Endothelial cell of umbilical vein (primary cell): ENCODE results near the gene METTL21C. TPM values are rescaled to one million over a fixed set of nuclear protein-coding genes. Genes with fewer than 3 reads are reported as not detected.

ENCODE experiments used
- BruUV-seq: library from RNA; stranded (reverse); fragments of 400-500 nt; replicated peaks from 2 replicates; lab custom pipeline; 2021; lab: Mats Ljungman, UMichigan
- CTCF ChIA-PET: fragments of 300-600, 350-600 bp; sonication (Branson Sonifier 250); formaldehyde crosslinking; loops from one replicate; lab custom pipeline; 2021; ENCODE audit warnings: antibody characterized with exemption, inconsistent platforms; lab: Charles Lee
- POLR2A ChIA-PET: fragments of 300-600, 350-600 bp; sonication (Branson Sonifier 250); formaldehyde crosslinking; loops from one replicate; lab custom pipeline; 2021; ENCODE audit warnings: antibody characterized with exemption, inconsistent platforms; lab: Charles Lee
- DNase-seq: peaks from one replicate; pipeline ENCODE4 v3.0.0-alpha.2; 2011; ENCODE audit warnings: low read depth, low spot score
- FAIRE-seq: peaks from 2 replicates; lab custom pipeline; 2011; peaks lifted over from hg19 to GRCh38; lab: Jason Lieb, UNC
- H2AFZ ChIP-seq: 2 replicates; pipeline ENCODE4 v1.6.0; 2012; ENCODE audit warnings: low read depth, low read length, control low read depth, inconsistent platforms
- H3K27ac ChIP-seq: 2 replicates; pipeline ENCODE4 v1.5.1; 2011; ENCODE audit warnings: low read depth, mild to moderate bottlenecking, control low read depth, low read length, moderate library complexity; ENCODE audit not compliant: insufficient read depth
- H3K27me3 ChIP-seq, 2 experiments: 2 replicates each; pipeline versions ENCODE4 v1.6.0 to v1.6.1; 2011; ENCODE audit warnings: low read length in 2 of 2, mixed read lengths in 1 of 2; ENCODE audit not compliant: control insufficient read depth in 2 of 2, insufficient read depth in 2 of 2
- H3K36me3 ChIP-seq, 2 experiments: 2 replicates in 1 of 2; 3 replicates in 1 of 2; pipeline ENCODE4 v1.5.1; 2011; ENCODE audit warnings: low read length in 2 of 2, mild to moderate bottlenecking in 1 of 2, moderate library complexity in 1 of 2; ENCODE audit not compliant: control insufficient read depth in 2 of 2, insufficient read depth in 2 of 2; ENCODE audit errors: extremely low read depth in 1 of 2
- H3K4me1 ChIP-seq: 3 replicates; pipeline ENCODE4 v1.5.1; 2011; ENCODE audit warnings: mild to moderate bottlenecking, low read length; ENCODE audit not compliant: control insufficient read depth, insufficient read depth; ENCODE audit errors: extremely low read depth
- H3K4me2 ChIP-seq: 2 replicates; pipeline ENCODE4 v1.6.1; 2011; ENCODE audit warnings: low read length, control low read depth, mixed read lengths; ENCODE audit not compliant: insufficient read depth
- H3K4me3 ChIP-seq, 3 experiments: fragments of 200-600 bp in 1 of 3; sonication (generic), shearing (Covaris generic) in 1 of 3; replicated peaks in 1 of 3; 2 replicates each; pipeline ENCODE4 v1.5.1; 2011 to 2016; ENCODE audit warnings: control low read depth in 3 of 3, low read length in 3 of 3, mild to moderate bottlenecking in 2 of 3, inconsistent platforms in 1 of 3, low read depth in 1 of 3, moderate library complexity in 1 of 3; ENCODE audit not compliant: insufficient read depth in 1 of 3
- H3K79me2 ChIP-seq: 2 replicates; pipeline ENCODE4 v1.6.0; 2012; ENCODE audit warnings: low read length, inconsistent platforms; ENCODE audit not compliant: control insufficient read depth, insufficient read depth
- H3K9ac ChIP-seq: replicated peaks from 2 replicates; pipeline ENCODE3; 2011; ENCODE audit warnings: low read length, control low read depth; ENCODE audit not compliant: insufficient read depth; ENCODE audit errors: extremely low read depth
- H3K9me1 ChIP-seq: replicated peaks from 3 replicates; pipeline ENCODE4 v1.6.0; 2011; ENCODE audit warnings: mild to moderate bottlenecking, low read length; ENCODE audit not compliant: control insufficient read depth, insufficient read depth; ENCODE audit errors: extremely low read depth
- H3K9me3 ChIP-seq: replicated peaks from 2 replicates; pipeline ENCODE4 v1.5.1; 2012; ENCODE audit warnings: low read length, inconsistent platforms; ENCODE audit not compliant: control insufficient read depth, insufficient read depth
- H4K20me1 ChIP-seq: replicated peaks from 2 replicates; pipeline ENCODE3; 2011; ENCODE audit warnings: mild to moderate bottlenecking, low read length; ENCODE audit not compliant: control insufficient read depth, insufficient read depth; ENCODE audit errors: extremely low read depth
- EZH2 ChIP-seq: IDR thresholded peaks from 2 replicates; pipeline ENCODE4 v1.6.1; 2012; ENCODE audit warnings: borderline replicate concordance, low read depth, mild to moderate bottlenecking, moderate library complexity, low read length, inconsistent platforms; ENCODE audit not compliant: severe bottlenecking
- FOS ChIP-seq: IDR thresholded peaks from 2 replicates; pipeline ENCODE4 v1.6.1; 2011; ENCODE audit warnings: mild to moderate bottlenecking, low read length, moderate library complexity, borderline replicate concordance; ENCODE audit not compliant: insufficient read depth
- GATA2 ChIP-seq: IDR thresholded peaks from 2 replicates; pipeline ENCODE4 v1.7.0; 2011; ENCODE audit warnings: low read depth, mild to moderate bottlenecking, moderate library complexity, mixed read lengths, low read length; ENCODE audit not compliant: insufficient read length, insufficient read depth
- JUN ChIP-seq: IDR thresholded peaks from 2 replicates; pipeline ENCODE4 v1.6.1; 2011; ENCODE audit warnings: borderline replicate concordance, low read depth; ENCODE audit not compliant: insufficient read length, insufficient read depth
- MYC ChIP-seq: IDR thresholded peaks from one replicate; pipeline ENCODE4 v1.6.1; 2011; ENCODE audit warnings: mild to moderate bottlenecking, low read depth, low read length
- POLR2A ChIP-seq: IDR thresholded peaks from 2 replicates; pipeline ENCODE4 v1.6.1; 2012; ENCODE audit warnings: low read depth, mild to moderate bottlenecking, control low read depth, low read length
- POLR2AphosphoS5 ChIP-seq: IDR thresholded peaks from 2 replicates; pipeline ENCODE4 v1.6.1; 2012; ENCODE audit warnings: low read depth, mild to moderate bottlenecking, control low read depth, low read length, moderate library complexity; ENCODE audit not compliant: insufficient read depth
- dilution Hi-C: fragments of 300-500 bp; cut with MboI; formaldehyde crosslinking; loops from one replicate; pipeline ENCODE4 v1.15.0; 2019; ENCODE audit warnings: low sequenced_read_pairs; ENCODE audit not compliant: extremely low pct_ligation_motif_present
- intact Hi-C: fragments of 100-400 bp; cut with micrococcal nuclease; formaldehyde crosslinking; loops from one replicate; pipeline ENCODE4 v1.10.0; 2022
- polyA plus RNA-seq, 4 experiments: library from polyadenylated mRNA; depleted of rRNA in 3 of 4; stranded (reverse) in 3 of 4; unstranded in 1 of 4; fragments of >200 nt; gene quantifications; 2 replicates each; pipeline versions ENCODE4 v1.2.1 to v1.2.3, GENCODE V29; 2011 to 2012; ENCODE audit warnings: missing spikeins in 1 of 4
- total RNA-seq: library from RNA; stranded (reverse); gene quantifications from 2 replicates; pipeline ENCODE4 v1.2.3, GENCODE V29; 2021
- TF ChIP-seq, protein P1 (sequence below): IDR thresholded peaks from 2 replicates; pipeline ENCODE4 v1.6.1; 2011; ENCODE audit not compliant: insufficient read depth, insufficient read length
- TF ChIP-seq, protein P2 (sequence below), 2 donors: IDR thresholded peaks; 1 replicate in 1 of 2; 2 replicates in 1 of 2; pipeline ENCODE4 v1.5.1; 2011; ENCODE audit warnings: low read length in 2 of 2, mild to moderate bottlenecking in 2 of 2, moderate library complexity in 2 of 2, control low read depth in 1 of 2, inconsistent platforms in 1 of 2, low read depth in 1 of 2; ENCODE audit not compliant: insufficient read depth in 1 of 2; ENCODE audit errors: extremely low read depth in 1 of 2

METTL21C gene
- total and polyA plus RNA-seq, 2 donors (not counting 3 experiments of a cell fraction or from before 2014, with no cell fraction given), result not detected

DNA sequence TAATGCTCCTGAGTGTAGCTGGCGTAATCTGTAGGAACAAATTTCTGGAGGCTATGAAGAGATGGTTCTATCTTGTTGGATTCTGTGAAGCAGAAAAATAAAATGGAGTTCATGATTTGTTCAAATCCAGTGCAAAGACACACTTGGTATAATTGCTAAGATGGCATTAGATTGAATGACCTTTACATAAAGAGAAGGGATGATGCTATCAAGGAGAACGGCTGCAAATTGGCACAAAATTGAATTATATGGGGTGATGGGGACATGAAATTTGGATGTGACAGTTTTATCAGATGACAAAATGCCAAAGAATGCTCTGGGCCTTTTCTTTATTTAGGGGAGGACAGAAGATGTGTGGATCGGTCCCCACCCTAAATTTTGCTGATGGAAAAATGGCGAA lies 4.0 kb downstream of the METTL21C start:
- peaks cover 6 to 7% of the 10 kb centered on the region in 2 experiments for H3K27me3 ChIP-seq
- H3K4me2 ChIP-seq, result no peak overlapping the region
- H3K4me3 ChIP-seq, result no peak overlapping the region
- H3K9me1 ChIP-seq, result no peaks in the 10 kb centered on the region
- intact Hi-C loops, result no loop called here
- H3K36me3 ChIP-seq, result no peaks in the 10 kb centered on the region
- no peaks in the 10 kb centered on the region for H3K9me3 ChIP-seq
- no peak overlapping the region for H3K27ac ChIP-seq
- H3K4me1 ChIP-seq, result no peaks in the 10 kb centered on the region
- H3K9ac ChIP-seq, result no peak overlapping the region
- FAIRE-seq (no peak), DNase-seq (no peak)
- no peaks in the 10 kb centered on the region for H3K79me2 ChIP-seq
- CTCF ChIA-PET, result interaction anchor here (1.1 to 1.4 kb wide), 4 partner anchors 12 to 34 kb away, joined by 3 to 5 read pairs (median 4); no protein-coding TSS in a partner anchor
- dilution Hi-C loops, result no loop called here
- POLR2A ChIA-PET, result no interaction called here
- H4K20me1 ChIP-seq, result no peaks in the 10 kb centered on the region
- BruUV-seq, result no TSS peak
- H2AFZ ChIP-seq, result no peak overlapping the region
- TF ChIP-seq, protein P1, sequence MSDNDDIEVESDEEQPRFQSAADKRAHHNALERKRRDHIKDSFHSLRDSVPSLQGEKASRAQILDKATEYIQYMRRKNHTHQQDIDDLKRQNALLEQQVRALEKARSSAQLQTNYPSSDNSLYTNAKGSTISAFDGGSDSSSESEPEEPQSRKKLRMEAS, result no peak
- TF ChIP-seq POLR2AphosphoS5, result no peak
- TF ChIP-seq POLR2A, result no peak
- TF ChIP-seq GATA2, result no peak
- TF ChIP-seq, protein P2, sequence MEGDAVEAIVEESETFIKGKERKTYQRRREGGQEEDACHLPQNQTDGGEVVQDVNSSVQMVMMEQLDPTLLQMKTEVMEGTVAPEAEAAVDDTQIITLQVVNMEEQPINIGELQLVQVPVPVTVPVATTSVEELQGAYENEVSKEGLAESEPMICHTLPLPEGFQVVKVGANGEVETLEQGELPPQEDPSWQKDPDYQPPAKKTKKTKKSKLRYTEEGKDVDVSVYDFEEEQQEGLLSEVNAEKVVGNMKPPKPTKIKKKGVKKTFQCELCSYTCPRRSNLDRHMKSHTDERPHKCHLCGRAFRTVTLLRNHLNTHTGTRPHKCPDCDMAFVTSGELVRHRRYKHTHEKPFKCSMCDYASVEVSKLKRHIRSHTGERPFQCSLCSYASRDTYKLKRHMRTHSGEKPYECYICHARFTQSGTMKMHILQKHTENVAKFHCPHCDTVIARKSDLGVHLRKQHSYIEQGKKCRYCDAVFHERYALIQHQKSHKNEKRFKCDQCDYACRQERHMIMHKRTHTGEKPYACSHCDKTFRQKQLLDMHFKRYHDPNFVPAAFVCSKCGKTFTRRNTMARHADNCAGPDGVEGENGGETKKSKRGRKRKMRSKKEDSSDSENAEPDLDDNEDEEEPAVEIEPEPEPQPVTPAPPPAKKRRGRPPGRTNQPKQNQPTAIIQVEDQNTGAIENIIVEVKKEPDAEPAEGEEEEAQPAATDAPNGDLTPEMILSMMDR (IDR thresholded peaks at IDR 0.05; ENCODE audit: extremely low read depth in 1 of 2, insufficient read depth in 1 of 2, low read depth in 1 of 2, low read length in 2 of 2), result no peak
- no peak for TF ChIP-seq EZH2
- no peak for TF ChIP-seq MYC
- TF ChIP-seq JUN, result no peak
- no peak for TF ChIP-seq FOS
